HG03175 (cell line): ENCODE measurements around the gene TRPC4AP.

Experiments used
- ATAC-seq: cut with Tn5 transposase; IDR thresholded peaks from one replicate; pipeline ENCODE4 v1.9.1; 2021; ENCODE audit warnings: mild to moderate bottlenecking, moderate library complexity; ENCODE audit not compliant: unreplicated experiment

The TRPC4AP gene

GRCh38 chr20:35004051-35004725 lies 88.4 kb downstream of the TRPC4AP start:
- no peak for ATAC-seq

- no peak for ATAC-seq
Measured at GRCh38 chr20:35003211-35004031, 89.2 kb downstream of the TRPC4AP start.

- no peak for ATAC-seq
Measured at GRCh38 chr20:35002426-35003210, 90.0 kb downstream of the TRPC4AP start.

GRCh38 chr20:35001596-35002362 lies 90.8 kb downstream of the TRPC4AP start:
- ATAC-seq: no peak

- ATAC-seq: no peak
Measured at GRCh38 chr20:35000922-35001595, 91.5 kb downstream of the TRPC4AP start.

- no peak for ATAC-seq
Measured at GRCh38 chr20:35000311-35000921, 92.2 kb downstream of the TRPC4AP start.

GRCh38 chr20:34999782-35000181 lies 92.8 kb downstream of the TRPC4AP start:
- ATAC-seq: no peak

GRCh38 chr20:34999021-34999451 lies 93.6 kb downstream of the TRPC4AP start:
- no peak for ATAC-seq

GRCh38 chr20:34998331-34998950 lies 94.2 kb downstream of the TRPC4AP start:
- ATAC-seq: no peak

- no peak for ATAC-seq
Measured at GRCh38 chr20:34997774-34998173, 94.8 kb downstream of the TRPC4AP start.

- no peak for ATAC-seq
Measured at GRCh38 chr20:34997131-34997561, 95.5 kb downstream of the TRPC4AP start.

GRCh38 chr20:34996243-34997028 lies 96.2 kb downstream of the TRPC4AP start:
- ATAC-seq: no peak

GRCh38 chr20:34995696-34996095 lies 96.9 kb downstream of the TRPC4AP start:
- ATAC-seq: no peak

GRCh38 chr20:34995192-34995591 lies 97.4 kb downstream of the TRPC4AP start:
- no peak for ATAC-seq

- ATAC-seq: no peak
Measured at GRCh38 chr20:34994509-34995131, 98.0 kb downstream of the TRPC4AP start.

- no peak for ATAC-seq
Measured at GRCh38 chr20:34993941-34994508, 98.6 kb downstream of the TRPC4AP start.

- no peak for ATAC-seq
Measured at GRCh38 chr20:34992751-34993417, 99.7 kb downstream of the TRPC4AP start.
